Measurements from ENCODE around the gene COL11A2.

Gene COL11A2

GRCh38 chr6:33192671-33193602 lies 670 bp upstream of the COL11A2 start:
- peak; percentile 64 for DNase-seq

GRCh38 chr6:33191383-33192104 lies 723 bp downstream of the COL11A2 start:
- DNase-seq = no peak

GRCh38 chr6:33190504-33191107 lies 1.7 kb downstream of the COL11A2 start:
- no peak for DNase-seq

- DNase-seq = no peak
Observed at GRCh38 chr6:33189625-33190448, 2.4 kb downstream of the COL11A2 start.

- DNase-seq = no peak
Observed at GRCh38 chr6:33189164-33189563, 3.1 kb downstream of the COL11A2 start.

- DNase-seq = no peak
Observed at GRCh38 chr6:33187809-33188208, 4.5 kb downstream of the COL11A2 start.

- no peak for DNase-seq
Observed at GRCh38 chr6:33185654-33186187, 6.5 kb downstream of the COL11A2 start.

- no peak for DNase-seq
Observed at GRCh38 chr6:33185190-33185589, 7.1 kb downstream of the COL11A2 start.

- DNase-seq = no peak
Observed at GRCh38 chr6:33183071-33183683, 9.1 kb downstream of the COL11A2 start.

GRCh38 chr6:33181141-33181540 lies 11.1 kb downstream of the COL11A2 start:
- DNase-seq = no peak

GRCh38 chr6:33178755-33179475 lies 13.4 kb downstream of the COL11A2 start:
- DNase-seq = no peak

- DNase-seq = no peak
Observed at GRCh38 chr6:33177552-33178446, 14.5 kb downstream of the COL11A2 start.

- no peak for DNase-seq
Observed at GRCh38 chr6:33176906-33177305, 15.4 kb downstream of the COL11A2 start.

GRCh38 chr6:33175436-33176069 lies 16.7 kb downstream of the COL11A2 start:
- no peak for DNase-seq

GRCh38 chr6:33174784-33175183 lies 17.5 kb downstream of the COL11A2 start:
- DNase-seq = no peak

- DNase-seq = no peak
Observed at GRCh38 chr6:33173535-33174180, 18.6 kb downstream of the COL11A2 start.

GRCh38 chr6:33172688-33173534 lies 19.4 kb downstream of the COL11A2 start:
- DNase-seq = no peak

All from right kidney (tissue), 1 donor.